Ovary (tissue), 3 donors: ENCODE measurements around the gene PSMG4.

ENCODE experiments used
- EP300 ChIP-seq: sonication (generic); formaldehyde crosslinking; IDR thresholded peaks from one replicate; pipeline ENCODE4 v1.6.1; 2017; ENCODE audit warnings: antibody characterized with exemption
- POLR2A ChIP-seq: fragments of 450-650 bp; IDR thresholded peaks from one replicate; pipeline ENCODE4 v1.6.1; 2017; ENCODE audit warnings: antibody characterized with exemption, mild to moderate bottlenecking, moderate library complexity
- TF ChIP-seq, protein P1 (sequence below), 3 donors: fragments of 450-650 bp in 2 of 3; fragments of 200-600 bp in 1 of 3; IDR thresholded peaks; one replicate each; pipeline versions ENCODE4 v1.5.1 to v1.8.0; 2016 to 2022; ENCODE audit warnings: antibody characterized with exemption in 3 of 3, mild to moderate bottlenecking in 1 of 3
- donor health status: DM: no; HTN: no; CAD: no.

GRCh38 chr6:3290149-3290930 lies 31.6 kb downstream of the PSMG4 start:
- TF ChIP-seq, protein P1, sequence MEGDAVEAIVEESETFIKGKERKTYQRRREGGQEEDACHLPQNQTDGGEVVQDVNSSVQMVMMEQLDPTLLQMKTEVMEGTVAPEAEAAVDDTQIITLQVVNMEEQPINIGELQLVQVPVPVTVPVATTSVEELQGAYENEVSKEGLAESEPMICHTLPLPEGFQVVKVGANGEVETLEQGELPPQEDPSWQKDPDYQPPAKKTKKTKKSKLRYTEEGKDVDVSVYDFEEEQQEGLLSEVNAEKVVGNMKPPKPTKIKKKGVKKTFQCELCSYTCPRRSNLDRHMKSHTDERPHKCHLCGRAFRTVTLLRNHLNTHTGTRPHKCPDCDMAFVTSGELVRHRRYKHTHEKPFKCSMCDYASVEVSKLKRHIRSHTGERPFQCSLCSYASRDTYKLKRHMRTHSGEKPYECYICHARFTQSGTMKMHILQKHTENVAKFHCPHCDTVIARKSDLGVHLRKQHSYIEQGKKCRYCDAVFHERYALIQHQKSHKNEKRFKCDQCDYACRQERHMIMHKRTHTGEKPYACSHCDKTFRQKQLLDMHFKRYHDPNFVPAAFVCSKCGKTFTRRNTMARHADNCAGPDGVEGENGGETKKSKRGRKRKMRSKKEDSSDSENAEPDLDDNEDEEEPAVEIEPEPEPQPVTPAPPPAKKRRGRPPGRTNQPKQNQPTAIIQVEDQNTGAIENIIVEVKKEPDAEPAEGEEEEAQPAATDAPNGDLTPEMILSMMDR (IDR thresholded peaks at IDR 0.05) = no peak
- TF ChIP-seq POLR2A = no peak
- no peak for TF ChIP-seq EP300
